ENCODE results near the gene RNU6-9.

Gene RNU6-9

GRCh38 chr19:937259-937694 is 44.0 kb downstream of the RNU6-9 start:
- no peak for DNase-seq

GRCh38 chr19:938233-938923 is 45.1 kb downstream of the RNU6-9 start:
- no peak for DNase-seq

- DNase-seq = no peak
These were observed 46.2 kb downstream of the RNU6-9 start for GRCh38 chr19:939439-939838.

GRCh38 chr19:939922-940321 is 46.6 kb downstream of the RNU6-9 start:
- no peak for DNase-seq

- no peak for DNase-seq
These were observed 47.5 kb downstream of the RNU6-9 start for GRCh38 chr19:940591-941291.

GRCh38 chr19:941292-942132 is 48.2 kb downstream of the RNU6-9 start:
- no peak for DNase-seq

GRCh38 chr19:942133-942645 is 48.9 kb downstream of the RNU6-9 start:
- no peak for DNase-seq

Data from HCEC 1CT (cell line).